Hepatocyte (in vitro differentiated cells): ENCODE measurements around the gene CD86. TPM values are rescaled to one million over a fixed set of nuclear protein-coding genes. Genes with fewer than 3 reads are reported as not detected.

Source experiments
- DNase-seq: peaks from one replicate; pipeline ENCODE4 v3.0.0-alpha.2; 2016; ENCODE audit warnings: low spot score
- H2AFZ ChIP-seq: fragments of 200-600 bp; sonication (generic); 2 replicates; pipeline ENCODE4 v1.6.0; 2016; ENCODE audit warnings: antibody characterized with exemption, mild to moderate bottlenecking
- H3K27ac ChIP-seq: fragments of 200-600 bp; sonication (generic); 2 replicates; pipeline ENCODE4 v1.5.1; 2016; ENCODE audit warnings: mild to moderate bottlenecking
- H3K27me3 ChIP-seq: fragments of 200-600 bp; sonication (generic); 2 replicates; pipeline ENCODE4 v1.6.1; 2016
- H3K36me3 ChIP-seq: fragments of 200-600 bp; sonication (generic); replicated peaks from 2 replicates; pipeline ENCODE4 v1.5.1; 2016; ENCODE audit warnings: low read depth; ENCODE audit not compliant: insufficient read depth
- H3K4me1 ChIP-seq: fragments of 200-600 bp; sonication (generic); 2 replicates; pipeline ENCODE4 v1.5.1; 2016; ENCODE audit warnings: mild to moderate bottlenecking, moderate library complexity; ENCODE audit not compliant: insufficient read depth
- H3K4me2 ChIP-seq: fragments of 200-600 bp; sonication (generic); 2 replicates; pipeline ENCODE4 v1.6.0; 2016
- H3K4me3 ChIP-seq: fragments of 200-600 bp; sonication (generic); 2 replicates; pipeline ENCODE4 v1.5.1; 2016; ENCODE audit warnings: mild to moderate bottlenecking
- H3K79me2 ChIP-seq: fragments of 200-600 bp; sonication (generic); 2 replicates; pipeline ENCODE4 v1.6.0; 2017; ENCODE audit warnings: mild to moderate bottlenecking
- H3K9me2 ChIP-seq: fragments of 200-600 bp; sonication (generic); replicated peaks from 2 replicates; pipeline ENCODE4 v1.6.0; 2017; ENCODE audit warnings: mild to moderate bottlenecking; ENCODE audit not compliant: insufficient read depth
- H3K9me3 ChIP-seq: fragments of 200-600 bp; sonication (generic); 2 replicates; pipeline ENCODE4 v1.5.1; 2016; ENCODE audit warnings: low read depth, mild to moderate bottlenecking
- H4K20me1 ChIP-seq: fragments of 200-600 bp; sonication (generic); 2 replicates; pipeline ENCODE4 v1.6.0; 2016; ENCODE audit warnings: mild to moderate bottlenecking; ENCODE audit not compliant: insufficient read depth, poor library complexity, severe bottlenecking
- EZH2 ChIP-seq: fragments of 200-600 bp; sonication (generic); IDR thresholded peaks from 2 replicates; pipeline ENCODE4 v1.6.1; 2016; ENCODE audit warnings: antibody characterized with exemption, mild to moderate bottlenecking, borderline replicate concordance
- EZH2phosphoT487 ChIP-seq: fragments of 200-600 bp; sonication (generic); IDR thresholded peaks from one replicate; pipeline ENCODE4 v1.6.1; 2018; ENCODE audit warnings: antibody characterized with exemption, mild to moderate bottlenecking, low read depth, moderate library complexity; ENCODE audit not compliant: unreplicated experiment, severe bottlenecking
- WGBS: methylation state at CpG from one replicate; pipeline ENCODE4 v1.1.6; 2016; ENCODE audit warnings: low lambda C conversion rate; ENCODE audit errors: missing lambda C conversion rate; 5-methylcytosine and 5-hydroxymethylcytosine counted together
- polyA plus RNA-seq: library from polyadenylated mRNA; unstranded; fragments of >200 nt; fragmentation: Nextera tagmentation; extraction: Ambion mirVana; gene quantifications from 2 replicates; pipeline ENCODE4 v1.2.1, GENCODE V29; 2016
- total RNA-seq: library from RNA; depleted of rRNA; stranded (reverse); fragments of >200 nt; gene quantifications from 2 replicates; pipeline ENCODE4 v1.2.3, GENCODE V29; 2014
- TF ChIP-seq, protein P1 (sequence below): fragments of 200-600 bp; sonication (generic); IDR thresholded peaks from 2 replicates; pipeline ENCODE4 v1.5.1; 2016; ENCODE audit warnings: antibody characterized with exemption, mild to moderate bottlenecking; ENCODE audit not compliant: poor library complexity

CD86 gene
- total and polyA plus RNA-seq, 2 experiments from 2014 or later = 0.13 TPM; not detected in 1

DNA sequence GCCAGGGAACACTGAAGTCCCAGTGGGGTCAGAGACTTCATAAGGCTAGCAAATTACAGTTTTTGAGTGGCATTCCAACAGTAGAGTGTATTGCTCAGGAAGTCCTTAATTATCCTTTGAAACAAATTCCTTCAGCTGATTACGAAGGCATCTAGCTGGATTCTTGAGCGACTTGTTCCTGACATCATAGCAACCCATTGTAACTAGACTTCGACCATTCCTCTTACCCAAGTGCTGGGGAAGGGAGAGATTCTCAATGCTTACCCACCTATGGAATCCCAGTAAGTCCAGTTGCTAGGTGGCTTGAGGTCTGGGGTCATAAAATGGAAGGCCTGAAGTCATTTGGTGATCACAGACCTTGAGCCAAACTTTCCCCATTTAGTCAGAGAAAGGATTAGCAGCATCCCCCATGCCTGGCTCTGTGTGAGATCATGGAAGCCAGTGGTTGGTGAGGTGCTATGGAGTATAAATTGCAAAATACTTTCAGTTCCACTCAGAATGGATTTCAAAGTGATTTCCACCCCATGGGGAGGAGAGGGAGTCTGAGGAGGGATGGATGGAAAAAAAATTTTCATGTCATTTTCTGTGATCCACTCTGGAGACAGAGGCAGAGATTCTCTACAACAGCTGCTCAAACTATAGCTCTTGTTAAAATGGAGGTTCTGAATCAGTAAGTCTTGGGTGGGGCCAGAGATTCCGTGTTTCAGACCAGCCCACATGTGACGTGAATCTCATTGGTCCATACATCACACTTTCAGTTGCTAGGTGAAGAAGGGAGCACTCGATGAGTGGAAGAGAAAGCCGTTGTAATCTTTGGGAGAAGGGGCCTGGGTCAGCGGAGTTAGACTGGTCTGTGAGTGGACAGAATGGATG is 45.7 kb downstream of the CD86 start:
- no peak overlapping the region for H3K27ac ChIP-seq
- no peaks in the 10 kb centered on the region for H3K9me3 ChIP-seq
- no peaks in the 10 kb centered on the region for H3K36me3 ChIP-seq
- H3K4me3 ChIP-seq = no peak overlapping the region
- H2AFZ ChIP-seq = no peak overlapping the region
- no peaks in the 10 kb centered on the region for H3K9me2 ChIP-seq
- H3K27me3 ChIP-seq = no peaks in the 10 kb centered on the region
- DNase-seq = no peak
- 62% methylated on average over 8 of the region's 8 CpGs for WGBS
- no peaks in the 10 kb centered on the region for H4K20me1 ChIP-seq
- H3K79me2 ChIP-seq = no peaks in the 10 kb centered on the region
- TF ChIP-seq EZH2phosphoT487 (no peak), EZH2 (no peak)
- TF ChIP-seq, protein P1, sequence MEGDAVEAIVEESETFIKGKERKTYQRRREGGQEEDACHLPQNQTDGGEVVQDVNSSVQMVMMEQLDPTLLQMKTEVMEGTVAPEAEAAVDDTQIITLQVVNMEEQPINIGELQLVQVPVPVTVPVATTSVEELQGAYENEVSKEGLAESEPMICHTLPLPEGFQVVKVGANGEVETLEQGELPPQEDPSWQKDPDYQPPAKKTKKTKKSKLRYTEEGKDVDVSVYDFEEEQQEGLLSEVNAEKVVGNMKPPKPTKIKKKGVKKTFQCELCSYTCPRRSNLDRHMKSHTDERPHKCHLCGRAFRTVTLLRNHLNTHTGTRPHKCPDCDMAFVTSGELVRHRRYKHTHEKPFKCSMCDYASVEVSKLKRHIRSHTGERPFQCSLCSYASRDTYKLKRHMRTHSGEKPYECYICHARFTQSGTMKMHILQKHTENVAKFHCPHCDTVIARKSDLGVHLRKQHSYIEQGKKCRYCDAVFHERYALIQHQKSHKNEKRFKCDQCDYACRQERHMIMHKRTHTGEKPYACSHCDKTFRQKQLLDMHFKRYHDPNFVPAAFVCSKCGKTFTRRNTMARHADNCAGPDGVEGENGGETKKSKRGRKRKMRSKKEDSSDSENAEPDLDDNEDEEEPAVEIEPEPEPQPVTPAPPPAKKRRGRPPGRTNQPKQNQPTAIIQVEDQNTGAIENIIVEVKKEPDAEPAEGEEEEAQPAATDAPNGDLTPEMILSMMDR = no peak
- no peak overlapping the region for H3K4me2 ChIP-seq
- no peaks in the 10 kb centered on the region for H3K4me1 ChIP-seq

DNA sequence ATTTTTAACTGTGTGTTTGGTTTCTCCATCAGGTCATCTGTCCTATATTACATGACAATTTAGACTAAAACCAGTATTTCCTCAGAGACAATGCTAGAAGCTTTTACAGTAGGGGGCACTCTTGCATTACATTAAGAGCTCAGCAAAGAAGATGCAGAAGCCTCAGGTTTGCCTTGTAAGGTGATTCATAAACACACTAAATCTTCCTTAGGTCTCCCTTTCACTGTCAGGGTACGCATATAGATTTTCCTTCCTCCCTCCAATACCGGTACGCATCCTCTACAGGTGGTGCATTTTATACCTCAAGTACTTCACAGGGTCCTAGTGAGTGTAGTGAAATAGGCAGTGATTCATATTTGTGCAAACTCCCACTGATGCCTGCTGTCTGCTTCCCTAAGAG is 46.5 kb downstream of the CD86 start:
- no peaks in the 10 kb centered on the region for H3K9me3 ChIP-seq
- H2AFZ ChIP-seq = no peak overlapping the region
- no peaks in the 10 kb centered on the region for H3K27me3 ChIP-seq
- no peaks in the 10 kb centered on the region for H3K9me2 ChIP-seq
- H3K36me3 ChIP-seq = no peaks in the 10 kb centered on the region
- TF ChIP-seq, protein P1 = peak; percentile 66
- TF ChIP-seq EZH2 = no peak
- no peak overlapping the region for H3K27ac ChIP-seq
- no peaks in the 10 kb centered on the region for H4K20me1 ChIP-seq
- H3K79me2 ChIP-seq = no peaks in the 10 kb centered on the region
- 28% methylated on average over 3 of the region's 3 CpGs for WGBS
- no peak overlapping the region for H3K4me2 ChIP-seq
- peak; percentile 82 for DNase-seq
- H3K4me1 ChIP-seq = no peaks in the 10 kb centered on the region
- H3K4me3 ChIP-seq = no peak overlapping the region

DNA sequence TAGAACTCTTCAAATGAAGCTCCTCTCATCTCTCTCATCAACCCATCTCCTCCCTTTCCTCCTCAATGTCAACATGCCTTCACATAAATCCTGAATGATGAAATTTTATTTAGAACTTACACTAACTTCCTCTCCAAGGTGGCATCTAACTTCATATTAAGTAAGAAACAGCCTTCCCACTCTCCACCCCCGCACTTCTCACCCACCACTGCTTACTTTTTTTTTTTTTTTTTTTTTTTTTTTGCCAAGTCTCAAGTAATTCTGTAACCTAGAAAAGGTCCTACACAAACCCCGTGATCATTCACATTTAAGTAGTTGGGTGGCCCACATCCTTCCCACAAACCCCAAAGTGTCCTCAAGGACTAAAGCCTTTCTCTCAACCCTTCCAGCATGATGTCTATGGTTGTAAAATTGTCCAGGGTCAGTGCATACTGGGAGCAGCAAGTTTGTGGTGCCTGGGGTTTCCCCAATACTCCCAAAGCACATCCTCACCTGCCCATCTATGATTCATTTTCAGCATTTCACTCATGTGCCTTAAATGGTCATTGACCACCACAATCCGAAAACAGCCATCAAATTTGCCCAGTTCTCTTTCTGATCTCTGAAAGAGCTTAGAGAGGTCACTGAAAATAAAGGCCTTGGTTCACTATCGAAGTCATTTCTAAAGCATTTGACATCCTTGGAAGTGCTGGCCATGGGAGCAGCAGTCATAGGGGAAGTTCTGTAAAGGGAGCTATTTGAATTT is 47.2 kb downstream of the CD86 start:
- Histone ChIP-seq H3K27ac (no peak overlapping the region), H3K27me3 (no peaks in the 10 kb centered on the region), H3K4me3 (no peak overlapping the region), H3K79me2 (no peaks in the 10 kb centered on the region), H3K9me3 (no peaks in the 10 kb centered on the region), H2AFZ (no peak overlapping the region), H4K20me1 (no peaks in the 10 kb centered on the region), H3K4me1 (no peaks in the 10 kb centered on the region), H3K9me2 (no peaks in the 10 kb centered on the region), H3K4me2 (no peak overlapping the region), H3K36me3 (no peaks in the 10 kb centered on the region)
- WGBS = 85% methylated on average over 4 of the region's 4 CpGs
- TF ChIP-seq, protein P1 = no peak
- TF ChIP-seq EZH2phosphoT487 (no peak), EZH2 (no peak)
- DNase-seq = no peak
